Omental fat pad (tissue), 4 donors: ENCODE data around the gene CD4. TPM values are rescaled to one million over a fixed set of nuclear protein-coding genes. Genes with fewer than 3 reads are reported as not detected.

Experiments used
- ATAC-seq: fragments of 150-250 bp; one replicate; pipeline ENCODE4 v1.9.1; 2016; ENCODE audit warnings: mild to moderate bottlenecking, moderate library complexity; ENCODE audit not compliant: low FRiP score
- DNase-seq: peaks from one replicate; pipeline ENCODE4 v3.0.0-alpha.2; 2019; ENCODE audit warnings: low spot score
- total RNA-seq, 4 donors: library from RNA; depleted of rRNA; stranded (reverse); fragments of >200 nt; gene quantifications; one replicate each; pipeline ENCODE4 v1.1.0, GENCODE V29; 2016
- TF ChIP-seq, protein P1 (sequence below), 3 donors: fragments of 450-650 bp; IDR thresholded peaks; one replicate each; pipeline ENCODE4 v1.5.1; 2016 to 2017; ENCODE audit warnings: antibody characterized with exemption in 3 of 3, mild to moderate bottlenecking in 3 of 3, moderate library complexity in 2 of 3

Gene CD4
- total RNA-seq, 4 donors from 2014 or later, result 19.7 to 26.5 (median 21.8) TPM

DNA sequence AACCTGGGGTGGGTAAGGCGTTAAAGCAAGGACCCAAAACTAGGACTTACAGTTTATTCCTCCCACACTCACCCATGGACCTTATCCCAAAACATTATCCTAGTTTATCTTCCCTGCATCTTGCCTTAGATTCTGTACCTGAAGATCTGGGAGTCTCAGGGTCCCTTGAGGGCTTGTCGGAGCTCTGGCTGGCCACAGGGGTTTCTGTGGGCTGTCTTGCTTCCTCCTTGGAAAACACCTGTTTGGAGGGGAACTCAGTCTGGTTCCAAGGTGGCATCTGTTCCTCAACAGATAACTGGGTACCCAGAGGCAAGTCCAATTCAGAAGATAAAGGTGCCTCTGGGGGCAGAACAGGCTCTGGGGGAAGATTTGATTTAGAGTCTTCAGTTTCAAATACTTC, 60.1 kb downstream of the CD4 start:
- ATAC-seq (no peak), DNase-seq (no peak)
- TF ChIP-seq, protein P1, sequence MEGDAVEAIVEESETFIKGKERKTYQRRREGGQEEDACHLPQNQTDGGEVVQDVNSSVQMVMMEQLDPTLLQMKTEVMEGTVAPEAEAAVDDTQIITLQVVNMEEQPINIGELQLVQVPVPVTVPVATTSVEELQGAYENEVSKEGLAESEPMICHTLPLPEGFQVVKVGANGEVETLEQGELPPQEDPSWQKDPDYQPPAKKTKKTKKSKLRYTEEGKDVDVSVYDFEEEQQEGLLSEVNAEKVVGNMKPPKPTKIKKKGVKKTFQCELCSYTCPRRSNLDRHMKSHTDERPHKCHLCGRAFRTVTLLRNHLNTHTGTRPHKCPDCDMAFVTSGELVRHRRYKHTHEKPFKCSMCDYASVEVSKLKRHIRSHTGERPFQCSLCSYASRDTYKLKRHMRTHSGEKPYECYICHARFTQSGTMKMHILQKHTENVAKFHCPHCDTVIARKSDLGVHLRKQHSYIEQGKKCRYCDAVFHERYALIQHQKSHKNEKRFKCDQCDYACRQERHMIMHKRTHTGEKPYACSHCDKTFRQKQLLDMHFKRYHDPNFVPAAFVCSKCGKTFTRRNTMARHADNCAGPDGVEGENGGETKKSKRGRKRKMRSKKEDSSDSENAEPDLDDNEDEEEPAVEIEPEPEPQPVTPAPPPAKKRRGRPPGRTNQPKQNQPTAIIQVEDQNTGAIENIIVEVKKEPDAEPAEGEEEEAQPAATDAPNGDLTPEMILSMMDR (IDR thresholded peaks at IDR 0.05), result no peak

DNA sequence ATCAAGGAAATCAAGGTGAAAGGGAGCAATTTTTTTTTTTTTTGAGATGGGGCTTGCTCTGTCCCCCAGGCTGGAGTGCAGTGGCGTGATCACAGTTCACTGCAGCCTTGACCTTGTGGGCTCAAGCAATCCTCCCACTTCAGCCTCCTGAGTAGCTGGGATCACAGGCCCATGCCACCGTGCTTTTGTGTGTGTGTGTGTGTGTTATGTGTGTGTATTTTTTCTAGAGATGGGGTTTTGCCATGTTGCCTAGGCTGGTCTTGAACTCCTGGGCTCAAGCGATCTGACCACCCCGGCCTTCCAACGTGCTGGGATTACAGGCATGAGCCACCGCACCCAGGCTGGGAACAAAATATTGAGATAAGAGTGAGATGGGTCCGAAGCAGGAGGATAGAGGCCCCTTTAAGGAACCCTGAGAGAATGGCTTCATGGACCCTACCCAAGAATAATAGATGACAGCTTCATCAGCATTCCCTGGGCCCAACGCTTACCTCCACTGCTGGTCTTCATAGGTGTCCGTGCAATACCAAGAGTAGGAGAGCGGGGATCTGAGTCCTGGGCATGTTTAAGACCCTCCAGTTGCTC, 60.7 kb downstream of the CD4 start:
- ATAC-seq (no peak), DNase-seq (no peak)
- TF ChIP-seq, protein P1 (IDR thresholded peaks at IDR 0.05), result no peak

DNA sequence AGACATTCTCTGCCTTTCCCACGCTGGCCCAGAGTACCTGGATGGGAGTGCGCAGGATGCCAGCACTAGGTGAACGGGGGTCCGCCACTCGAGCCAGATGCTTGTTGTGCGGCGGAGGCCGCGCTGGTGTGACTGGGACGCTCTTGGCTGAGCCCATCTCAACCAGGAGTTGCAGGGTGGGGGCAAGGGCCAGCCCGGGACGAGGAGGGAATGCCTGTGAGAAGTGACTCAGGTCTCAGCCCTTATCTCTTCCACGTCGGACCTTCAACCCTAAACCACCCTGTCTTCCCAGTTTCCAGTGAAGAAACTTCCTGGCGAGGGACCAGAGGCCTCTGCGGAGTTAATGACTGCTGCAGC, 61.4 kb downstream of the CD4 start:
- ATAC-seq (no peak), DNase-seq (no peak)
- TF ChIP-seq, protein P1 (IDR thresholded peaks at IDR 0.05), result no peak

DNA sequence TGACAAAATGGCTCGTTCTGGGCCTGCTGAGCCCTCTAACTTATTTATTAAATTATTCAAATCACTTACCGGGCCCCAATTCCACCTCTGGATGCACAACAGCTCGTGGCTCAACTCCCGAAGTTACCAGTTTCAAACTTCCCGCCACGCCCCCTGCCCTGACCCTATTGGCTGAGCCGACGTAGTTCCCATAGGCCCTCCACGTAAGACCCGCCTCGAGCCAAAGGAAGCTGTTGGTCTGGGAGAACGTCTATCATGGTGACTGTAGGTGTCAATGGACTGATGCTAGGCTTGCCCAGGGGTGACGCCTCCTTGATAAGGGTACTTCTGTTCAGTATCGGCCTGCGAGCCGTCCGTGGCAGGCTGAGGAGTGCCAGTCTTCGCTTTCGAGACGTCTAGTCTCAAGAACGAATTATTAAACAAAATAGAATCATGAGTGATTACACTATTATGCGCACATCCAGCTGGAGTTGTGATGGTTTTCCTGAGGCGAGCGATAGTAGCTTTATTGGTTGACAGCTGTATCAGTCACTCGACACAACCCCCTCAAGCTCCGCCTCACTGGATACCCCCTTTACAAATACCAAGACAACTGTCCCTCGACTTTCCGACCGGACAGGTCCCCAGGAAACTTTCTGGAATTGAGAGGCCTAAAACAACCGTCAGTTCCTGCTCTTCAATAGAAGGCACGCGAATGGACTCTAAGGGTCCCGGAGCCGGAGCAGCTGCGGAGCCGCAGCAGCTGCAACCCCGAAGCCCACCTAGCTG, 62.0 kb downstream of the CD4 start, which contains the start of gene CDCA3:
TSS of gene CDCA3 (minus strand) at position 134 of the 768 bp plus-strand sequence. CDS start 334 bp downstream, outside the sequence.
- peak; percentile 73 for ATAC-seq
- DNase-seq, result peak; percentile 92
- TF ChIP-seq, protein P1 (IDR thresholded peaks at IDR 0.05), result no peak

DNA sequence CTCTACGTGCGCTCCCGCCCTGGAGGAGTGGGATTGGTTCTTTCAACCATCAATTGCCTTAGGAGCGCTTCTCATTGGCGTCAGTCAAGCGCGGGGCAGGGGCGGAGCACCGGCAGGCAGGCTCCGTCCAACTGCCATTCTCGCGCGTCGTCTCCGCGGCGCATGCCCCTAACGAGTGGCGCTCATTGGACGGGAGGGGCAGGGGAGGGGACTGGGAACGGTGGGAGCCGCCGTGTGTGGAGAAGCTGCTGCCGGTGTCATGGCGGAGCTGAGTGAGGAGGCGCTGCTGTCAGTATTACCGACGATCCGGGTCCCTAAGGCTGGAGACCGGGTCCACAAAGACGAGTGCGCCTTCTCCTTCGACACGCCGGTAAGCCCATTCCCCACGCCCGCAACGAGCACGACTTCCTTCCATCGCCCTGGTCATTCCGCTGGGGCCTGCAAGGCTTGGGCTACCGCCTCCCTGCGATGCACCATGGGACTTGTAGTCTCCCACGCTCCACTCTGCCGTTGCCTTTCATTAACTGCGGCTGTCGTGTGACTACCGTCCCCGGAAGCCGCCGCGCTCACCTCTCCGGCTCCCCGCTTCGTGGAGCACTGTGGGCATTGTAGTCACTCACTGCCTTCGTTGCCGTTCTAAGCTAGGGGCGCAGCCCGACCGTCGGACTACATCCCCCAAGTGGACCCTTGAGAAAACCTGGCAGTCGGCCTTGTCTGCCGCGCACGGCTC, 62.8 kb downstream of the CD4 start, which contains the start of gene USP5:
TSS of gene USP5 (plus strand) at position 230 of the 730 bp plus-strand sequence. CDS start at position 260, 30 bp downstream.
- DNase-seq, result peak; percentile 85

DNA sequence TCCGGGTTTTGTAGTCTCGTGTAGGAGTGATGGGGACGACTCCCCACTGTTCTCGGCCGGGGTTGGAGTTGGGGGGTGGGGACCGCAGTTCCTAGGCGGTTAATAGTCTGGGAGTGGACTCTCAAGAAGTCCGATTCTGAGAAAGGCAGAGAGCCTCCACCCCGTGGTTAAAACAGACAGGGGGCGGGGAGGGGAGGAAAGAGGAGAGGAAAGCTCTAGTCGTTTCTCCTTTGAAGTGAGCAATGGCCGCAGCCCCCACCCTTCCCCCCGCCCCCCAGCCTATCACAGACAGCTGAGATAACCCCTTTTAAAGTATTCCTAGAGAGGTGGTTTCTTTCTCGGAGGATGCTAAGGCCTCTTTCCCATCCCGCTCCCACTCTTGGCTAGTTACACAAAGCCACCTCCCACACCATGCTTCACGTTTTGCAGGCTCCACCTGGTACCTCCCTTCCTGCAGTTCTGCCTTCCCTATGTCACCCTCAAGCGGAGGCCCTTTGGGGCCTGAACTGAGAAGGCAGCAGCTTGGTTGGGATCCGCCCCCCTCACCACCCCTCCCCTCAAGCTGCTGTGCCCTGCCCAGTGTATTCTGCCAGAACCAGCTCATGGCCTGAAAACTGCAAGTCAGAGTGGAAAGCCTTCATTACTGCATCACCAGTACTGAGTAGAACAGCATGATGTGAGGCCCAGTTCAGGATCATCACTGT, 63.5 kb downstream of the CD4 start:
- no peak for ATAC-seq
- TF ChIP-seq, protein P1 (IDR thresholded peaks at IDR 0.05), result no peak
- DNase-seq, result no peak

More for the DNA sequence above, 62.8 kb downstream of the CD4 start, which contains the start of gene USP5:
- peak; percentile 94 for ATAC-seq
- TF ChIP-seq, protein P1 (IDR thresholded peaks at IDR 0.05), result no peak
